Smooth muscle cell (in vitro differentiated cells): Measurements from ENCODE around the gene HDAC4. TPM values are rescaled to one million over a fixed set of nuclear protein-coding genes. Genes with fewer than 3 reads are reported as not detected.

ENCODE experiments used
- DNase-seq: peaks from one replicate; lab custom pipeline; 2025; ENCODE audit not compliant: unreplicated experiment; lab: John Stamatoyannopoulos, UW
- H2AFZ ChIP-seq: fragments of 200-600 bp; sonication (generic); 2 replicates; pipeline ENCODE4 v1.6.0; 2016; ENCODE audit warnings: antibody characterized with exemption, low read depth, mild to moderate bottlenecking
- H3F3A ChIP-seq: fragments of 200-600 bp; sonication (generic); 2 replicates; pipeline ENCODE4 v1.6.0; 2017; ENCODE audit warnings: antibody characterized with exemption, low read depth
- H3K27ac ChIP-seq: fragments of 200-600 bp; sonication (generic); 2 replicates; pipeline ENCODE4 v1.5.1; 2016; ENCODE audit warnings: low read depth, mild to moderate bottlenecking
- H3K27me3 ChIP-seq: fragments of 200-600 bp; sonication (generic); 2 replicates; pipeline ENCODE4 v1.6.1; 2016; ENCODE audit warnings: low read depth, mild to moderate bottlenecking
- H3K36me3 ChIP-seq: fragments of 200-600 bp; sonication (generic); 2 replicates; pipeline ENCODE4 v1.5.1; 2016; ENCODE audit warnings: low read depth
- H3K4me1 ChIP-seq: fragments of 200-600 bp; sonication (generic); 2 replicates; pipeline ENCODE4 v1.5.1; 2016; ENCODE audit warnings: low read depth
- H3K4me2 ChIP-seq: fragments of 200-600 bp; sonication (generic); 2 replicates; pipeline ENCODE4 v1.6.0; 2016; ENCODE audit warnings: mild to moderate bottlenecking
- H3K4me3 ChIP-seq: fragments of 200-600 bp; sonication (generic); 2 replicates; pipeline ENCODE4 v1.5.1; 2016; ENCODE audit warnings: mild to moderate bottlenecking
- H3K79me2 ChIP-seq: fragments of 200-600 bp; sonication (generic); 2 replicates; pipeline ENCODE4 v1.6.0; 2016; ENCODE audit warnings: low read depth, mild to moderate bottlenecking
- H3K9ac ChIP-seq: fragments of 200-600 bp; sonication (generic); 2 replicates; pipeline ENCODE4 v1.6.0; 2016; ENCODE audit warnings: low read depth
- H3K9me3 ChIP-seq: fragments of 200-600 bp; sonication (generic); replicated peaks from 2 replicates; pipeline ENCODE4 v1.5.1; 2016; ENCODE audit warnings: low read depth
- H4K20me1 ChIP-seq: fragments of 200-600 bp; sonication (generic); 2 replicates; pipeline ENCODE4 v1.6.0; 2016; ENCODE audit warnings: low read depth
- WGBS: methylation state at CpG from one replicate; pipeline ENCODE4 v1.1.7; 2016; ENCODE audit warnings: low lambda C conversion rate; 5-methylcytosine and 5-hydroxymethylcytosine counted together
- polyA plus RNA-seq: library from polyadenylated mRNA; unstranded; fragments of >200 nt; fragmentation: Nextera tagmentation; extraction: Ambion mirVana; gene quantifications from 2 replicates; pipeline ENCODE4 v1.2.1, GENCODE V29; 2016
- total RNA-seq: library from RNA; depleted of rRNA; stranded (reverse); fragments of >200 nt; gene quantifications from 2 replicates; pipeline ENCODE4 v1.2.3, GENCODE V29; 2014
- TF ChIP-seq, protein P1 (sequence below): fragments of 200-600 bp; sonication (generic); IDR thresholded peaks from 2 replicates; pipeline ENCODE4 v1.5.1; 2017; ENCODE audit warnings: borderline replicate concordance, mild to moderate bottlenecking, antibody characterized with exemption; ENCODE audit not compliant: insufficient read depth, poor library complexity, severe bottlenecking

HDAC4 gene
- total and polyA plus RNA-seq, 2 experiments from 2014 or later: 6.2 to 35.7 TPM

DNA sequence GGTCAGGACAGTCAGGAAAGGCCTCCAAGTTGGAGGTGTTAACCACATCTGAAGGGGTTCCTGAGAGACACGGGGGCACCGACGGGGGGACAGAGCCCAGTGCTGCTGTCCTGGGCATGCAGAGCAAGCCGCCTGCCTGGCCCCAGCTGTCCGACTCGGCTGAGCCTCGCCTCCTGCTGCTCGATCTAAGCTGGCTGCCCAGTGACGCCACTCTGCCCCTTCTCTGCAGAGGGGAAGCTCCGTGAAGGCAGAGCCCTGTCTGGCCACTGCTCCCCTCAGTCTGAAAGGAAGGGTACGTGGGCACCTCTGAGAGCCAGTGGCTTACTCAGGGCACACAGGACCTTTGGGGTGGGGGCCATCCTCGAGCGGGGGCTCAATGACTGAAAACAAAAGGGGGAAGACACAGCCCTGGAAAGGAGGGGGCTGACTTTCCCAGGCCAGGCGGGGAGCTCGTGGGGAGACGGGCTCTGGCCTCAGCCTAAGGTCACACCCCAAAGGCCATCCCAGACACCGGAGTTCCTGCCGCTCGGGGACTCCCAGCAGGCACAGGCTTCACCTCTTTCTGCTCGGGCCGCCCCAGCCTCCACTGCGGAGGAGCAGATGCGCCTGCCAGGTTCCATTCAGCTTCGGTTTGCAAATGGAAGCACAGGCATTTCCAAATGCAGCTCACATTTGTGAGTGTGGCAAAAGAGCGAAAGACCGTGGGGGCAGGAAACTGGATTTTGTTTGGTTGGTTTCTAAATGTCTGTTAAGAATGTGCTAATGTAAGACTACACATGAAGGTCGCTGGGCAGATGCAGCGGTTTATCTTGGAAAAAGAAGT, 136.9 kb downstream of the HDAC4 start:
- H3K4me1 ChIP-seq: peaks cover 32% of the 10 kb centered on the region
- H3K9me3 ChIP-seq: no peaks in the 10 kb centered on the region
- H3K79me2 ChIP-seq: peaks cover 36% of the 10 kb centered on the region
- H3K27ac ChIP-seq: peak overlapping the region; percentile 3
- peaks cover 12% of the 10 kb centered on the region for H4K20me1 ChIP-seq
- H3K36me3 ChIP-seq: no peaks in the 10 kb centered on the region
- no peak overlapping the region for H3K9ac ChIP-seq
- no peaks in the 10 kb centered on the region for H3K27me3 ChIP-seq
- TF ChIP-seq, protein P1, sequence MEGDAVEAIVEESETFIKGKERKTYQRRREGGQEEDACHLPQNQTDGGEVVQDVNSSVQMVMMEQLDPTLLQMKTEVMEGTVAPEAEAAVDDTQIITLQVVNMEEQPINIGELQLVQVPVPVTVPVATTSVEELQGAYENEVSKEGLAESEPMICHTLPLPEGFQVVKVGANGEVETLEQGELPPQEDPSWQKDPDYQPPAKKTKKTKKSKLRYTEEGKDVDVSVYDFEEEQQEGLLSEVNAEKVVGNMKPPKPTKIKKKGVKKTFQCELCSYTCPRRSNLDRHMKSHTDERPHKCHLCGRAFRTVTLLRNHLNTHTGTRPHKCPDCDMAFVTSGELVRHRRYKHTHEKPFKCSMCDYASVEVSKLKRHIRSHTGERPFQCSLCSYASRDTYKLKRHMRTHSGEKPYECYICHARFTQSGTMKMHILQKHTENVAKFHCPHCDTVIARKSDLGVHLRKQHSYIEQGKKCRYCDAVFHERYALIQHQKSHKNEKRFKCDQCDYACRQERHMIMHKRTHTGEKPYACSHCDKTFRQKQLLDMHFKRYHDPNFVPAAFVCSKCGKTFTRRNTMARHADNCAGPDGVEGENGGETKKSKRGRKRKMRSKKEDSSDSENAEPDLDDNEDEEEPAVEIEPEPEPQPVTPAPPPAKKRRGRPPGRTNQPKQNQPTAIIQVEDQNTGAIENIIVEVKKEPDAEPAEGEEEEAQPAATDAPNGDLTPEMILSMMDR: no peak
- no peak overlapping the region for H3K4me3 ChIP-seq
- H3F3A ChIP-seq: peaks cover 8% of the 10 kb centered on the region
- peak overlapping the region; percentile 55 for H3K4me2 ChIP-seq
- WGBS: 79% methylated on average over 28 of the region's 28 CpGs
- H2AFZ ChIP-seq: no peak overlapping the region
- DNase-seq: no peak

GRCh38 chr2:239263231-239263630, 137.6 kb downstream of the HDAC4 start:
- Histone ChIP-seq H3F3A (peaks cover 14% of the 10 kb centered on the region), H2AFZ (no peak overlapping the region), H3K4me3 (no peak overlapping the region), H3K27ac (no peak overlapping the region), H3K4me1 (peaks cover 33% of the 10 kb centered on the region), H3K79me2 (peaks cover 38% of the 10 kb centered on the region), H3K4me2 (no peak overlapping the region), H3K9me3 (no peaks in the 10 kb centered on the region), H3K36me3 (no peaks in the 10 kb centered on the region), H3K27me3 (no peaks in the 10 kb centered on the region), H4K20me1 (peaks cover 12% of the 10 kb centered on the region), H3K9ac (no peak overlapping the region)
- TF ChIP-seq, protein P1: no peak
- 95% methylated on average over 7 of the region's 14 CpGs for WGBS
- no peak for DNase-seq

GRCh38 chr2:239262484-239263230, 138.2 kb downstream of the HDAC4 start:
- Histone ChIP-seq H3F3A (peaks cover 14% of the 10 kb centered on the region), H4K20me1 (peaks cover 12% of the 10 kb centered on the region), H3K9ac (no peak overlapping the region), H3K9me3 (no peaks in the 10 kb centered on the region), H3K4me1 (peaks cover 34% of the 10 kb centered on the region), H2AFZ (no peak overlapping the region), H3K4me2 (no peak overlapping the region), H3K27me3 (no peaks in the 10 kb centered on the region), H3K79me2 (peaks cover 38% of the 10 kb centered on the region), H3K27ac (no peak overlapping the region), H3K4me3 (no peak overlapping the region), H3K36me3 (no peaks in the 10 kb centered on the region)
- WGBS: 94% methylated on average over 23 of the region's 23 CpGs
- TF ChIP-seq, protein P1: no peak
- DNase-seq: no peak
